GM04503 (cell line): ENCODE data around the gene DPYSL4.

Experiments
- DNase-seq: peaks from one replicate; pipeline ENCODE4 v3.0.0-alpha.2; 2012; ENCODE audit warnings: low read depth

The DPYSL4 gene

DNA sequence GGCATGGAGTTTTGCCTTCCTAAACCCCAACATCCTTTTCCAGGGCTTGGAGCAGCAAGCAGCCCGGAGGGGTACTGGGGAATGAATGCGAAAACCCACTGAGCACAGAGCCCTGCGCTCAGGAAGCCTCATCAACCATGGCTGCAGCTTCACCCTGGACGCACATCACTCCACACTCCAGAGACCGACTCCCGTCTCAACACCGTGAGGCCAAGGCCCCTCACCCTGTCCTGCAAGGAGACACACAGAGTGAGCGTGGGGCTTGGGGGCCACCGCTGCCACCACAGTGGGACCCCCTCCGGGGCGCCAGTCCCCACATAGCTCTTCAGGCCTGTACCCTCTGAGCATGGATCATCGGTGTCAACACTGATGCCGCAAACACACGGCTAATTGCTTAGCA lies 41.9 kb downstream of the DPYSL4 start:
- DNase-seq: no peak

DNA sequence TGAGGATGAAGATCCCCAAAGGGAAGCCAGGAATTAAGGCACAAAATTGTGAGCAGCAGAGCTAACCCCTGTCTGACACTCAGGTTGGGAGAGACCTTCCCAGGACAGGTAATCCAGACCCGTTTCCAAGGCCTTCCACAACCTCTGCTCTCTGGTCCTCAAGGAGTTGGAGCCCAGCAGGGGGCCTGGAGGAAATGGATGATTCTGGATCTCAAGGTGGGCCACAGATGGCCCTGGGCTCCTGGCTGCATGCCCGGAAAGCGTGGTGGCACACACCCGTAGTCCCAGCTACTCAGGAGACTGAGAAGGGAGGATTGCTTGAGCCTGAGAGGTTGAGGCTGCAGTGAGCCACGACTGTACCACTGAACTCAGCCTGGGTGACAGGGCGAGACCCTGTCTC lies 42.3 kb downstream of the DPYSL4 start:
- DNase-seq: no peak

DNA sequence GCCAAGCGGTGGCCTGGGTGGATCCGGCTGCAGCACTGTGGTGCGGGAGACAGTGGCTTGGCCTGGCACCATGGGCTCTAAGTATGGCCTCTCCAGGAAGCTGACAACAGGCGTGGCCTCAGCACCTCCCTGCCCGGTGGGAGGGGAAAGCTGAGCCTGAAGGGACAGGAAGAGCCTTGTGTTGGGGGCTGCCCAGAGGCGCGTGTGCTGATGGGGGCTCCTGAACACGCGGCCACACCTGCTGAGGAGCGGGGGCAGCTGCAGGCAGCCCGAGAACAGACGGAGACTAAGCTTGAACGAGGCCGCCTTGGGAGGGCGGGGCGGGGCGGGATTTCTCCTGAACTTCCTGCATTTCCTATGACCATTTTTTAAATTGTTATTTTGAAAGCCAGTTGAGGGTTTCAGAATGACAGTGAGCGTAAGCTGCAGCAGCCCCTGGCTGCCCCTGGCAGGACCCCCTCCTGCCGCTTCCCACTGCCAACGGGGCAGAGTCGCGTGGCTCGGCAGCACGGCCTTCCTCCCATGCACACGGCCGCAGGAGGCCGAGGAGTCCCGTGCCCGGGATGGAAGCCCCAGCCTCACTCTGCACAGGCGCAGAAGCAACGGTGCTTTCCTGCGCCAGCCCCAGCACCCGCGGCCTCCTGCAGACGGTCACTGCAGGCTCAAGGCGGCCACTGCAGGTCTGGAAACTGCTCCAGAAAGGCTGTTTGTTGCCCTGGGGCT lies 43.2 kb downstream of the DPYSL4 start:
- DNase-seq: no peak

DNA sequence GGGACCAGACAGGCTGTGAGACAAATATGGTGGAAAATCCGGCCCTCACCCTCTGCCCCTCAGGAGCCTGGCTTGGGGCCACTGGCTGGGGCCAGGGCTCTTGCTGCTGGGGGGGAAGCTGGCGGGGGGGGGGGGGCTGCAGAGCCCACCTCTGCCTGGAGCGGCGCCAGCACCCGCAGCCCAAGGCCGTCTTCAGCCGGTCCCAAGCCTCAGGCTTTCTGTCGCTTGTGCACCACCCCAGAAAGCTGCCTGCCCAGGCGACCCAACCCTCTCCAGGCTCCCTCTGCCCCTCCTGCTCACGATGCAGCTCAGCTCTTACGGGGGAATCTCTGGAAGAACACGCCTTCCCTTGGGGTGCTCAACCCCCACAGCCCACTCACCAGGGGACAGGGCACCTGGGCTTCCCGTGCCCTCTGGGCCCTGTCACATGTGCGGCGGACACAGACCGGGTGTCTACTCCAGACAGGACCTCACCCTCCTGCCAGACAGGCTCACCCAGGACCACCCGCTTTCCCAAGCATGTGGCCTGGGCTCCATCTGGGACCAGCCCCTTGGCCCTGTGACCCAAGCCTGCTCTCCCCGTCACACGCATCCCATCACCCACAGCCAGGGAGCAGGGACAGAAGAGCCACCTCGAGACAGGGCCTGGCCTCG lies 43.9 kb downstream of the DPYSL4 start:
- DNase-seq: no peak

DNA sequence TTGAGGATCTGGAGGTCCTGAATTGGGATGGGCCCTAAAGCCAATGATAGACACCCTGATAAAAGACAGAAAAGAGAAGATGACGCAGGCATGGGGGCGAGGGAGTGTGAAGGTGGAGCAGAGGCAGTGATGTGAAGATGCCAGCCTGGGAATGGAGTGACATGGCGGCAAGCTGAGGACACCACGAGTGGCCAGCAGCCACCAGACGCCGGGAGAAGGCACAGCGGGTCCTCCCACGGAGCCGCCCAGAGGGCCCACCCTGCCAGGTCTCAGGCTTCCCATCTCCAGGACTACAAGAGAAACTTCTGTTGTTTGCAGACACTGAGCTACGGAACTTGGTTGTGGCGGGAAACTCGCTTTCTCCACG lies 44.9 kb downstream of the DPYSL4 start:
- no peak for DNase-seq

DNA sequence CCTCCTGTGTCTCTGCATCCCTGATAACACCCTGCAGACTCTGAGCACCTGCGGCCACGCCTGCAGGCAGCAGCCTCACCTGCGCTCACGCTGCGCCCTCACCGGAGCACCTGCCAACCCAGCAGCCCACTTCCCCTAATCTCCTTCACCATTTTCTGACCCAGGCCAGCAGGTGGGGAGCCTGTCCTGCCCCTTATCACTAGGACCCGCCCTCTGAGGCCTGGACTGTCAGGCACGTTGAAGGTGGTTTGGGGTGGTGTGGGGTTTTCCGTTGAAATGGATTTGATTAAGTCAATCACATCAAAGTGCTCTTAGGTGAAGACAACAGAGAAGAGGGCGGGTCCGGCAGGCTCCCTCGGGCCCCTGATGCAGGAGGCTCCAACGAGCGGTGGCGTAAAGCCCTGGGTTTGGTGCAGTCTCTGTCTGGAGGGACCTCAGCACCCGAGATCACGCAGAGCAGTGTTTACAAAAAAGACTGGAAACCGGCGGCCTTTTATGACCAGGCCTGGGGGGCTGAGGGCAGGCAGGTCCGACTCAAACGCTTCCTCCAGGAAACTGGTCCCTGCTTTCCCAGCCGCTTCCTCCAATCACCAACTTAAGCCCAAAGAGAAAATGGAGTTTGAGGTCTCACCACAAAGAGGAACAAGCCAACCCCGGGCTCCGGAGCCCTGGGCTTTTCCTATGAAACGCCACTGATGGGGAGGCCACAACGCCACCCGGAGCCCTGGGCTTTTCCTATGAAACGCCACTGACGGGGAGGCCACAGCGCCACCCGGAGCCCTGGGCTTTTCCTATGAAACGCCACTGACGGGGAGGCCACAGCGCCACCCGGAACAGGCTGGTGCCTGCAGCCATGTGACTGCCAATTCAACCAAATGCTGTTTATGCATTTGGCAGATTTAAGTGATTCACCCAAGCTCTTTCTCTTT lies 45.5 kb downstream of the DPYSL4 start:
- no peak for DNase-seq

DNA sequence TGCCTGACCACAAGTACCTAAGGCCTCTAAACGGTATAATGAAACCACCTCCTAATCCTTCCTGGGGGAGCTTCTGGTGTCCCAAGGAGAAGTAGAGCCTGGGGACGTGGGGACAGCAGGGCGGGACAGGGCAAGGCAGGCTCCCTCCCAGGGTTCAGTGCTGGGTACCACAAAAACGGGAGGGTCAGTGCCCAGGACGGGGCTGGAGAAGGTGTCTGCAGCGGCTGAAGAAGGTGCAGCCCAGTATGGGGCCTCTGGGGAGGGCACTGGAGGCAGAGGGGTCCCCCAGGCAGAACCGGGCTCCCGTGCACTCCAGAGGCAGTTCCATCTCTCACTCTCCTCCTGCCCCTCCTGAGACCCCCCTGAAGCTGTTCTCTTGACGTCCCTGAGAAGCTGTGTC lies 46.2 kb downstream of the DPYSL4 start:
- DNase-seq: no peak

DNA sequence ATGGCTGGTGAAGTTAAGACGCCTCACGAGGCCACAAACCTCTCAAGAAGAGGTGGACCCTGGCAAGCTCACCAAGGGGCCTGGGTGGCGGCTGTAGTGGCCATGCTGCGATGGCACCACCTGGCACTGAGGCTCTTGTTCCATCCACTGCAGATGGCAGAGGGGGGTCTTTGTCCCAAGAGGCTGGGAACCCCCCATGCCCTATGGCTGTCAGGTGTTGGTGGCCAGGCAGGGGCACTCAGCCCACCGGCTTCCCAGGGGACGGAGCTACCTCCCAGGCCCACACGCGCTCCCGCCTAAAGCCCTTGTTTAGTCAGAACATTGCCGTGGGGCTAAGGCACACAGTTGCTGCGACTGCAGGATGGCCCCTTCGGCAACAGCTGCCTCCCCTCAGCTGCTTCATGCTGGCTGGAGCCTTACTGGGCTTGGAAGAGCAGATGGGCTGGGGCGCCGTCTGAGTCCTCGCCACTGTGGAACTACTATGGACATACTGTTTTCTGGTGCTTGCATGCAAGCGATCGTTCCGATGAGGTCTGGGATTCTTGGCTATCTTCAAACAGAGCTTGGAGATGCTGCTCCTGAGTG lies 46.8 kb downstream of the DPYSL4 start:
- DNase-seq: no peak

DNA sequence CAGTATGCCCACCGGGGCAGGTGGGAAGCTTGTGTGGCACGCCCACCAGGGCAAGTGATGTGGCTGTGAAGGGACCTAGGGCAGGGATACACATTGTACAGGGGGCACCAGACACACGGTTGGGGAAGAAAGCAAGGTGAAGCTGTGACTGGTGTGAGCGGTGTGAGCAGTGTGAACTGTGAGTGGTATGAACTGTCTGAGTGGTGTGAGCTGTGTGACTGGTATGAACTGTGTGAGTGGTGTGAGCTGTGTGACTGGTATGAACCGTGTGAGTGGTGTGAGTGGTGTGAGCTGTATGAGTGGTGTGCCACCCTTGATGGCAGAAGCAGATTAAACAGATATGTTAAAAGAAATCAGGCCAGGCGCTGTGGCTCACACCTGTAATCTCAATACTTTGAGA lies 48.1 kb downstream of the DPYSL4 start:
- DNase-seq: no peak

DNA sequence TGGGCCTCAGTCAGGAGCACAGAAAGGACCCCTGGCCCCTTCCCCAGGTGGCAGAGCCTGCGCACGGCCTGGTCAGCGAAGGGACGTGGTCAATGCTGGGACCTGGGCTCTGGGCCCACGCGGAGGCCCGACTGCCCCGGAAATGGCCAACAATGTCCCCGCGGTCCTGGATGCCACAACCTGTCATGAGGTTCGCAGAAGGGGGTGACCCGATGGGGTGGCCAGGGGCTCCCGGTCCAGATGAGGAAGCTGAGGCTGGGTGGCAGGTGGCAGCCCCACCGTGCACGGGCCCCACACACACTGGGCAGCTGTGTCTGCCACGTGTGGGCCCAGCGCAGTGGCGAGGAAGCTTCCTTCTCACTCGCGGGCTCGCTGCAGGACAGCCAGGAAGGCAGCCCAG lies 49.4 kb downstream of the DPYSL4 start:
- DNase-seq: no peak

DNA sequence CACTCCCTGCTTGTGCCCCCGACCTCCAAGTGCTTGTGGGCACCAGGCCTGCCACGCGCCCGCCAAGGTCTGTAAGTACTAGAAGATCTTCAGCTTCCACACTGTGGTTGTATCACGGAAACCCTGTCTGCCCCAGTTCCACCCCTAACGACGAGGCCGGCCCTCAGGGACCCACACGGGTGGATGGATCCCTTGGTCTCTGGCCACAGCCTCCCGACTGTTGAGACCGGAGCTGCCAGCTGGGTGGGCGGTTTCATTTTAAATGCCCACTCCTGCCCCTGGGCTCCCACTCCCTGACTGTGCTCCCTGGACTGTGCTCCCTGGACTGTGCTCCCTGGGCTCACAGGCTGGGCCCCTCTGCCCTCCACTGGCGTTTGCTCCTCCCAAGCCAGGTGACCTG lies 50.1 kb downstream of the DPYSL4 start:
- DNase-seq: no peak

DNA sequence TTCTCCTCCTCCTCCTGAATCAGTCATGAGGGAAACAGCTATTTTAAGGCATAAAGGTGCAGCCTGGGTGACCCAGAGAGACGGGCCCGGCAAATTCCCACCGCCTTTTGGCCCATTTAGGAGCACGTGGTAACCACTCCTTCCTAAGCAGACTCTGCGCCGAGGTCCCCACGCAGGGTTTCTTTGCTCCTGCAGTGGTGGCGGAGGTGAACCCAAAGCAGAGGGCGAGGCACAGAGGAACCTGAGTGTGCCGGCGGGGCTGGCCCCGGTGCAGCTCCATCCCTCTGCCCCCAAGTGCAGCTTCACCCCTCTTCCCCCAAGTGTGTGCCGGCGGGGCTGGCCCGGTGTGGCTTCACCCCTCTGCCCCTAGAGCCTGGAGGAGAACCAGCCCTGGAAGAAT lies 50.6 kb downstream of the DPYSL4 start:
- no peak for DNase-seq

DNA sequence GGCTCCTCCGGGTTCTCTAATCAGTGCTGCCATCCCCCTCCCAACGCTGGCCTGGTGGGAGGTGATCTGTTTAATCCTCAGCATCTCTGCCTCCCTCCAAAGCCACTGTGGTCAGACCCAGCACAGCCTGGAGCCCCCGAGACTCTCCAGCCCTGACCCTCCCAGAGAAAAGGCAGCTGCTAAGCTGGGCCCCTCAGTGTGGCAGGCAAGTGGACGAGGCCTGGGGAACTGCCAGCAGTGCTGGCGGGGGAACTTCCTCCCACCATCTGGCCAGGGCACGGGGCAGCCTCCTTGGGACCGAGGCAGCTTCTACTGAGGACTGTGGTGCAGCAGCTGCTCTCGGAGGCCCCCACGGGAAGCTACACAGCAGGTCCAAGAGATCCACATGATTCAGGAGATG lies 51.1 kb downstream of the DPYSL4 start:
- no peak for DNase-seq

DNA sequence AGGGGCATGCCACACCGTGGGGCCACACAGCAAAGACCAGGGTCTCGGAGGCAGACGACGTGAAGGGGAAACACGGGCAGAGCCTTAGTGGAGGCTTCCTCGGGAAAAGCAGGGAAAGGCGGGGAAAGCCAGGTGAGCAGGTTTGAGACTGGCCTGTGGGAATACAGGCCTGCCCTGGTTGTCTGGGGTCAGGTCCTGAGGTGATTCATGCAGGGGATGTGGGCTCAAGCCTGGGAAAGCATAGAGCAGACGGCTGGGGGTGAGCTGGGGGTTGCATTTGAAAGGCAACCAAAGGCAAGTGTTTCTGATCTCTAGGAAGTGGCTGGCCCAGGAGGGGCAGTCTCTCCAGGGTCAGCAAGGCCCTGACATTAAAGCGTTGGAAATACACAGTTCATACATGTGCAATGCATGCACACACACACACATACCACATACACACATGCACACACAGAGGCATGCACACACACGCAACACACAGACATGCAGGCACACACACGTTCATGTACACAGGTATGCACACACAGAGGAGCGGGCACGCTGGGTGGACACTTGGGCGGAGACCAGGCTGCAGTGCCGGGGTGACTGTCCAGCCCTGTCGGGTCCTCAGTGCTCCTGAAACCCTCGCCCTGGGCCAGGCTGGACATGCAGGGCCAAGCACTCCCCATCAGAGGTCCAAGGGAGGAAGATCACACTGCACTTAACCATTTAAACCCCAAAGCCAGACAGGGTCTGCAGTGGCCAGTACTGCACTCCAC lies 51.8 kb downstream of the DPYSL4 start:
- no peak for DNase-seq

DNA sequence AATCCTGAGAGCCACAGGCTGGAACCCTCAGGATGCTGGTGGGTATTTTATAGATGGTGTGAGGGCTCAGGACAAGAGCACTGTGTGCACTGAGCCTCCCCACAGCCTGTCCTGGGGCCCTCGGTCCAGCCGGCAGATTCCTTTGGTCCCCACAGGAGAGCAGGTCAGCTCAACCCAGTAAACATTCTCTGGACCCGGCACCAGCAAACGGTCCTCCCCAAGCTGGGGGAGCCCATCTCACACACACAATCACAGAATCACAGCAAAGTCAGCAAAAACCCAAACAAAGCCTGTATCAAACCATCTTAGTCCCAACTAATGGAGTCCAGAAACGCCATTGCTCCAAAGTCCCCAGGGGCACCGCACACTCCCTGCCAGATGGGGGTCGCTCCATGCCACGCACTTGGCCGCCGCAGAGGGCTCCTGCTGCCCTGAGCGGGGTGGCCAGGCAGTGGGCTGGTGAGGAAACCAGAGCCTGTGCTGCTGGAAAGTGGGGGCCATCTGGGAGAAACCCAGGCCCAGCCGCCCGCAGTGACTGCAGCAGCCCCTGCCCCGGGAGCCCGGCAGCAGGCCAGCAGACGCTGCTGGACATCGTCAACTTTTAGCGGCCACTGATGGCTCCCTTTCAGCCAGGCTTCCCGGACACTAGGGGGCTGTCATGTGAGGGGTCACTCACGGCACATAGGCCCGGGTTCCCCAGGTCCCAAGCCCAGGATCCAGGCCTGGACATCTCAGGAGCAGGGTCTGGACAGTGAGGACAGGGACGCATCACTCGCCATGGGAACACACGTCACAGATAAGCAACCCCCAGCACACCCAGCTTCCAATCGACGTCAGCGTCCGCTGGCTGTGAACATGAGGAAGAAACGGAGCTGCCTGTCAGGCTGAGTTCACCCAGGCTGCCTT lies 52.6 kb downstream of the DPYSL4 start:
- DNase-seq: no peak

DNA sequence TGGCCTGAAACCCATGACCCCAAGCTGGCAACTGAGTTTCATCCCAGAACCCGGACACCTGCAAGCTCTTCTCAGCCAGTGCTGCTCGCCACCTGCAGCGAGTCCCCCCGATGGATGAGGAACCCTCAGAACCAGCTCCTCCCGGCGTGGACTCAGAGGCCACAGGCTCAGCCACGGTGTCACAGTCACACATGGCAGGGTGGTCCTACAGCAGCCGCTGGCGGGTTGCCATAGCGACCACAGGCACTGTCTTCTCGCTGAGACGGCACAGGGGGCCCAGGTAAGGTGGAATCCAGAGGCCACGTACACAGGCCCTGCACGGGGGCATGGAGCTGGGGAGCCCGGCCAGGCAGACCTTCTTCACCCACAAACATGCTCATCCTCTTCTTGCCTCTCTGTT lies 53.4 kb downstream of the DPYSL4 start:
- DNase-seq: no peak

DNA sequence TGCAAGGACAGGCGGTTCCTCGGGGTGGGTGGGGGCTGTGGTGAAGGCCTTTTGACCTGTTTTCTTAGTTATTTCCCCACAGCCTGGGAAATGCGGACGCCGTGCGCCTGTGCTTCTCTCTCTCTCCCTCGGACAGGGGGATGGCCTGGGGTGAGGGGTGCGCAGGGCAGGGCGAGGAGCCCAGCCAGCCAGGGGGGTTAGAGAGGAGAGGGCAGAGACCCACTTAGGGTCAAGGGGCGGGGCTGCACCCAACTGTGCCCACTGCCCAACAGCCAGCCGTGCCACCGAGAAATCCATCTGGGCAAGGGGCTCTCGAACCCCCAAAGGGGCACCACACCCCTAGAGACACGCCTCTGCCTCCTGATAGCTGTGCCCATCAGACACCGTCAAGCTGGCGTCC lies 53.8 kb downstream of the DPYSL4 start:
- no peak for DNase-seq

DNA sequence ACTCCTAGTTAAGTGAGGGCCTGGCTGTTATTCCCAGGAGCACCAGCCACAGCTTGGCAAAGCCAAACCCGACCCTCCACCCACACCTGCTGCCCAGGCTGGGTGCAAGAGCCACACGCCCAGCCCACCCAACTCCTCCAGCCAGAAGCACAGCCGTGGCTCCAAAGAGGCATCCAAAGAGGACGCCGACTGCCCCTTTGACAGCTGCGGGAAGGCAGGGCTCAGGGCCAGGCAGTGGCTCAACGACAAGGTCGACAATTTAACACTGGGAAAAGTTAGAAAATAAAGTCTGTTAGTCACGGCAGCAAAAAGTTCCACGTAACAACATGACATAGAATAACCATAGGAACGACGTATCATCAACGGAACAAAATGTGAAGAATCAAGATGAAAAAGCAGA lies 54.3 kb downstream of the DPYSL4 start:
- DNase-seq: no peak

DNA sequence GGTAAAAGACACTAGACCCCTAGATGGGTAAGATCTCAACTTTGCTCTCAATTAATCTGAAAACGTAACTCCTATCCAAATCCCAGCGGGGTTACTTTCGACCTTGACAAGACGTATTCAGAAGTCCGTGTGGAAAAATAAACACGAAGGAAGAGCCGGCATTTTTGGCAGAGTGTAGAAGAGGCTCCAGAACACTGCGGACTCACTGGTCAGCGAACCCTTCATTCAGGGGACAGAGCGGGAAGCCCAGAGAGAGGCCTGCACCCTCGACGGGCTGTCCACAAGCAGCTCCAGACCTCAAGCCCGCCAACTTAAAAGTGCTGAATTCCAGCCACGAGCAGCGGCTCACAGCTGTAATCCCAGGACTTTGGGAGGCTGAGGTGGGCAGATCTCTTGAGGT lies 54.7 kb downstream of the DPYSL4 start:
- no peak for DNase-seq

DNA sequence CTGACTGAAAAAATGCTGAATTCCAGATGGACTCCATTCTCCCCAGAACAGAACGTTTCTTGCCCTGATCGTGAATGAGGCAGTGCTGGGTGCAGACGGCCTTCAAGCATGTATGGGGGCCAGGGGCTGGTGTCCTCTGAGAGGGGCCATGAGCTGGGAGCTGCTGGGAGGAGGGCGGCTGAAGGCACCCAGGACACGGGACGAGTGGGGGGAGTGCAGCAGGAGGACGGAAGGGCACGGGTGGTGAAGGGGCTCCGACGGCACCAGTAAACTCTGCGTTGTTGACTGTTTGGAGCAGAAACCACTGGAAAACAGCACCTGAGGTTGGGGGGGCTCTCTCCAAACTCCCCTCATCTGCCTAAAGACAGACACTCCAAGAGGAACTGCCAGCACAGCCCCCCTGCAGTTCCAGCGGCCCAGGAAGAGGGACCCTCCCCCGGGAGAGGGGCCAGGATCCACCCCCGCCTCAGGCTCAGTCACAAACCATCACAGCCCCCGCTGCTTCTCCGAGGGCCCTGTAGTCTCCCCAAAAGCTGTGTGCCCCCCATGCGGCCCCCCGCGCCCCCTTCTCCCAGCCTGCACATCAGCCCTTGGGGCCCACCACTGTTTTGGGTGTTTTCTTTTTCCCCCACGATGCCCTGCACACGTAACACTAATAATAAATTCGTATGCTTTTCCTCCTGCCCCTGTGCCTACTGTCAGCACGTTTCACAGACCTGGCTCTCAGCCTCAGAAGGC lies 55.5 kb downstream of the DPYSL4 start:
- DNase-seq: no peak
